GM19351 (cell line): ENCODE measurements around the gene KIFC1.

Source experiments
- ATAC-seq: cut with Tn5 transposase; IDR thresholded peaks from one replicate; pipeline ENCODE4 v1.9.1; 2021; ENCODE audit warnings: mild to moderate bottlenecking, moderate library complexity; ENCODE audit not compliant: unreplicated experiment

KIFC1 gene

GRCh38 chr6:33410050-33410710 is 18.6 kb downstream of the KIFC1 start:
- peak; percentile 84 for ATAC-seq

DNA sequence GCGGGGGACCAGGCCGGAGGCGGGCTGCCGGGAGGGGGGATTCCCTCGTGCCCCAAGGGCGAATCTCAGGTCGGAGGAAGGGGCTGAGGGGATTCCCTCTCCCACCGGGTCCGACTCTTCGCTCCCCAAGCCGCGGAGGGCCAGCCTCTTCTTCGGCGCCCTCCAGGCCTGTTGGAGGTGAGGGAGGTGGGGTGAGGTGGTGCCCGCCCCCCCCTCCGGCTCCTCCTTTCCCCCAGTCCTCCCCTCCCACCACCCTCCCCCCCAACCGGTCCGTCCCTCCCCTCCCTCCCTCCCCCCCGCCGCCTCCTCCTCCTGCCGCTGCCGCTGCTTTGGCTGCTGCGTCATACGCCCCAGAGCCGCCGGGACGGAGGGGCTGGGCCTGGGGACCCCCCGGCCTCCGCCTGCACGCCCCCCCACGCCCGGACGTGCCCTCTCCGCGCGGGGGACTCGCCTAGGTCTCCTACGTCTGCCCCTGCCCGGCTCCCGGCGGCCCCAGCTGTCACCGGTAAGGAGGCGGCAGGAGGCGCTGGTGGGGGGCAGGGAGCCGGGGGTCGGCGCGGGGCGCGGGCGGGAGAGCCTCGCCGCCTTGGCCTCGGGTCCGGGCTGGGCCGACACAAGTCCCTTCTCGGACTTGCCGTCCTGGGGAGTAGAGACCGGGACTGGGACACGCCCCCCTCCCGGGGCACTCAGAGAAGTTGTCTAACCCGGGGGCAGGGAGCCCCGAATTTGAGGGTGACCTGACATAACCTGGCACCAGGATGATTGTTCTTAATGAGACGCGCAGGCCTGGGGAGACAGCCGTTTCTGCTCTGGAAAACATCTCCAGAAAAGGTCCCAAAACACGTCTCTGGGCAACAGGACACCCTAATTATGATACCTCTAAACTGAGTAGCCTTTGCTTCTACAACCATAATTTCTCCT is 19.3 kb downstream of the KIFC1 start, which contains the start of gene PHF1:
PHF1 (plus strand) TSS at position 304 of the 921 bp plus-strand sequence. CDS start 1,250 bp downstream, outside the sequence.
- peak; percentile 29 for ATAC-seq

DNA sequence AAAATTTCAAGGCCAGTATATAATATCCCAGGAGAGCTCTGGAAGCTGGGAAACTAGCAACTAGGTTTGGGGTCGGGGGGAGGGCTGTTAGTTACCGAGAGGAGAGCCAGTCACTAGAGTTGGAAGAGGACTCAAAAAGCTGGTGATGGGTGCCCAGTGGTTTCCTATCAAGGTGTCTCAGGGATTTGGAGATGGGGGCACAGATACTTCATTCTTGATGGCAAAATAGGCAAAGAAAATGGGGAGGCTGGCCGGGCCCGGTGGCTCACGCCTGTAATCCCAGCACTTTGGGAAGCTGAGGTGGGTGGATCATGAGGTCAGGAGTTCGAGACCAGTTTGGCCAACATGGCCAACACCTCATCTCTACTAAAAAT is 20.0 kb downstream of the KIFC1 start:
- no peak for ATAC-seq

- no peak for ATAC-seq
These were observed 20.8 kb downstream of the KIFC1 start for GRCh38 chr6:33412140-33413009.

DNA sequence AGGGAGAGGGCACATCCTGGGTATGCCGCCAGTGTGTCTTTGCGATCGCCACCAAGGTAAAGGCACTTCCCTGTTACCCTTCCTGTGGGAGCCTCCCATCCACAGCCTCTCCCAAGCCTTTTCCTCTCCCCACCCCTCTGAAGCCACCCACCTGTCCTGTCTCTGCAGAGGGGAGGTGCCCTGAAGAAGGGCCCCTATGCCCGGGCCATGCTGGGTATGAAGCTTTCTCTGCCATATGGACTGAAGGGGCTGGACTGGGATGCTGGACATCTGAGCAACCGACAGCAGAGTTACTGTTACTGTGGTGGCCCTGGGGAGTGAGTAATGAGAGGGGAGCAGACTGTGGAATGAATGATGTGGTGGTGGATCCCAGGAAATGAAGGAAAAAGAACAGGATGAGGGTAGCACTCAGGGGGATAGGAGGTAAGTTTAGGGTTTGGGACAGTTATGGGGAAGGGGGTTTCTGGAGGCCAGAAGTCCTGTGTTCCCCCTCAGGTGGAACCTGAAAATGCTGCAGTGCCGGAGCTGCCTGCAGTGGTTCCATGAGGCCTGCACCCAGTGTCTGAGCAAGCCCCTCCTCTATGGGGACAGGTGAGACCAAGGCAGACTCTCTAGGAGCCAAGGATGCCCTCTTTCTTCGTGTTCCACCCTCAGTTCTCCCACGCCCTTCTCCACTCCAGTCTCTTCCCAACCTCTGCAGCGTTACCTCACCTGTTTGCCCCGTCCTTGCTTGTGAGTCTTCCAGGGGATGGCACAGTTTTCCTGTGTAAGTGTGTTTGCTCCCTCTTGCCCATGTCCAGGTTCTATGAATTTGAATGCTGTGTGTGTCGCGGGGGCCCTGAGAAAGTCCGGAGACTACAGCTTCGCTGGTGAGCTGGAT is 21.9 kb downstream of the KIFC1 start:
- ATAC-seq = no peak

- ATAC-seq = no peak
These were observed 23.1 kb downstream of the KIFC1 start for GRCh38 chr6:33414592-33415271.

DNA sequence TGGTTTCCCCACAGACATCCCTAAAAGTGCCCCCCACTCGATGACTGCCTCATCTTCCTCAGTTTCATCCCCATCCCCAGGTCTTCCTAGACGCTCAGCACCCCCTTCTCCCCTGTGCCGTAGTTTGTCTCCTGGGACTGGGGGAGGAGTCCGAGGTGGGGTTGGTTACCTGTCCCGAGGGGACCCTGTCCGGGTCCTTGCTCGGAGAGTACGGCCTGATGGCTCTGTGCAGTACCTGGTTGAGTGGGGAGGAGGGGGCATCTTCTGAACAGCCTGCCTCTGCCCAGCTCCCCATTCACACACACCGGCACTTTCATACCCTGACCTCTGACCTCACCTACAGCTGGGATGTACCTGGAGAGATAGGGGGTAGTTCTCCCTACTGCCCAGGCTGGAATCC is 24.2 kb downstream of the KIFC1 start:
- no peak for ATAC-seq

DNA sequence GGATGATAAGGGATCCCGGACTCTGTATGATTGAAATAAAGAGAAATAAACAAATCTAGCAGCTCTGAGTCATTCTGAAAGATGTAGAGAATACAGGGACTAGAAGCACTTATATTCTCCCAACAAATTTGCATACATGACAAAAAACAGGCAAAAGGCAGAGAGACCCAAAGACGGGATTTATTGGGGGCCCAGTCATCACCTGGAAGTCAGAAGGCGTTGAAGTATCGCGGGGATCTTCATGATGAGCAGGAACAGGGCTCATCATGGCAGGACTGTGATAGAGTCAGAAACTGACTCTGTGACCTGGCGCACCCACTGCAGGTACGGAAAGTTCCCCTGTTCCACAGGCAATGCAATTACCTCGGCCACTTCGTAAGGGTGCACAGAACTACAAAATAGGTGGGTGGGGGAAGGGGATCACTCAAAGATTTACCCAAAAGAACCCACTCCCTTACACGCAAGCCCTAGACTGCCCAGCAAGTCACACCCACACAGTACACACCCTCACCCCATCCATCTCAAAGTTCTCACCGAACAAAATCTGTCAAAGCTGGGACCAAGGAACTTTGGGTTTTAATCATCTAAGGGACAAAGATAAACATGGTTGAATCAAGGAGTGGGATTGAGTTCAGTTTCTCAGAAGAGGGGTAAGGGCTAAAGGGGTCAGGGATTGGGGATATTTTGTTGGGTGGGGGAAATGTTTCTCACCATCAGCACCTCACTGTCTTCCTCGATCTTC is 24.9 kb downstream of the KIFC1 start:
- ATAC-seq = no peak

DNA sequence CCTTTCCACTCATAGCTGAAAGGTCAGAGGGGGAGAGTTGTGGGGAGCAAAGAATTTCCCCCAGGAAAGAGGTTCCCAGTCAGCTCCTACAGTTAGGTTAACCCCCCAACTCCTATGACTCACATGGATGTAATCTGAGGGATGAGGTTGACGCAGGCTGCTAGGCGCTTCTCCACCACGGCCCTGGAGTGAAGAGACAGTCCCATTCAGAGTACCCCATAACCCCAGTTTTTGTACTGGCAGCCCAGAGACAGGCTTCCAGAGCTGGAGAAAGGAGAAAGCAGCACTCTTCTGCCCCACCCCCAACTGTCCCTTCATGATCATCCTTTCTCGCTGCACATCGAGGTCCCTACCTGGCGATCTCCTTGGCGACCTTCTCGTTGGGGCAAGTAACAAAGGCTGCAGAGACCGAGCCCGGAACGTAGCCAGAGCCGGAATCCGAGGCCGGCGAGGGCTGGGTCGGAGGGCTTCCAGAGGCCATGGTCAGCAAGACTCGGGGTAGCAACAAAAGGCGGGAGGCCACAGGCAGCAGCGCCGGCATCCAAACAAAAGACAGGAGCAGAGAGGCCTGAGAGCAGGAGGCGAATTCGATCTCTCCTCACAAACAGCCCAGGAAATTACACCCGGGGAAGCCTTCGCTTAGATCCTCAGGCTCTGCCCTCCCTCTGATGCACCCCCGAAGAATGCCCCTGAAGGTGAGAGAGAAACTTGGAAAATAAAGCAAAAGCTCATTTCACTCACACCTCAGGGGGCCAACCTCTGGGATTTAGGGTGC is 25.7 kb downstream of the KIFC1 start:
- no peak for ATAC-seq

DNA sequence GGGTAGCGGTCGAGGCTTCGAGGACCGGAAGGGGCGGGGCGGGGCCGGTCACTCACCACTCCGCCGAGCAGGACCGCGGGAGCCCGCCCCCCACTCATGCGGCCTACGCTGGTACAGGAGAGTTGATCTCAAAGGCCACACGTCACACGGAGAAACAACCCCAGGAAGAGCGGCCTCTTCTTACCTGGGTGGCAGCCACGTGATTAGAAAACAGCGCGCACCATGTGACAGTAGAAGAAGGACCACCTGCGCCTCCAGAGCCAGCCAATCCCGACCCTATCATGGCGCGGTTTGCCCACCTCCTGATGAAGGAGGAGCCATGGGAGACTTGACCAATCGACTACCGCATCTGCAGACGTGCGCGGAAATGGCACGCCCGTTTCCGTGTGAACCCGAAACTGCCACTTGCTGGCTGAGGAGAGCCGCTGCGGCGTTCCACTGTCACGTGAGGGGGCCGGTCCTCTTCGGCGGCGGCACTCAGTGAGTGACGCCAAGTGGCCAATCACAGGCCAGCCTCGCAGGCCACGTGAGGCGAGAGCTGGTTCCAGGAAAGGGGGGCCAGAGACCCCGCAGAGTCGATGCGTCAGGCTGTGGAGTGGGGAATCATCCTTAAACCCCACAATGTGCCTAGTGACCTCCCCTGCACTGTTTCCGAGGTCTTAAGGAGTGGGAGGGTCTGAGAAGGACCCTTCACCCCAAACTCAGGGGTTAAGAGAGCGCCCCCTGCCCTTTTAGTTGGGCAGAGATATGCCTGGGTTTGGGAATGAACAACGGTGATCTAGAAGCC is 26.5 kb downstream of the KIFC1 start, which contains the start of gene CUTA:
CUTA (minus strand) TSS at position 205 of the 787 bp plus-strand sequence; CDS start at position 98, 107 bp downstream.
- peak; percentile 82 for ATAC-seq

DNA sequence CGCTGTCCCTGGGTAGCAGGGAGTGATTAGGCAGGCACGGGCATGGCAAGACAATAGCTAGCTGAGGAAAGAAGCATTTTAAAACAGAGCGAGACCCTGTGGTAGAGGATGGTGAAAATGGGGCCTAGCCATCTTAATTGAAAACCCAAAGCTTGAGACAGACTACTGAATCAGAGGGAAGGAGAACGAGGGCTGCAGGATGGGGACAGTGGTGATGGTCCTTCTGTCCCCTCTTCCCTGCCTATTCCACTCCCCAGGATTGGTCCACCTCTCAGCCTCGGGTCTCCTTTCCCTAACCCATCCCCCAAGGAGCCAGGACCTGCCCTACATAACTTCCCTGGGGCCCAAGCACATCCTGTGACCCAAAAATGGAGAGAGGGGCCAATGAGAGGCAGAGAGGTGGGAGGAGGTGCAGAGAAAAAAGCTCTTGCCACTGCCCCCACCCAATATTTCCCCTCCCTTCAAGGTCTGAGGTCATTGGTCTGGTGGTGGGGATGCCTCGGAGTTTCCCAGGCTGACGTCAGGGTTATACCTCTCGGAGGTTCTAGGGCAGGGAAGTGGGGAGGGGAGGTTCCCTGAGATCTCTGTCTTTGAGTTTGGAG is 27.2 kb downstream of the KIFC1 start:
- ATAC-seq = no peak

DNA sequence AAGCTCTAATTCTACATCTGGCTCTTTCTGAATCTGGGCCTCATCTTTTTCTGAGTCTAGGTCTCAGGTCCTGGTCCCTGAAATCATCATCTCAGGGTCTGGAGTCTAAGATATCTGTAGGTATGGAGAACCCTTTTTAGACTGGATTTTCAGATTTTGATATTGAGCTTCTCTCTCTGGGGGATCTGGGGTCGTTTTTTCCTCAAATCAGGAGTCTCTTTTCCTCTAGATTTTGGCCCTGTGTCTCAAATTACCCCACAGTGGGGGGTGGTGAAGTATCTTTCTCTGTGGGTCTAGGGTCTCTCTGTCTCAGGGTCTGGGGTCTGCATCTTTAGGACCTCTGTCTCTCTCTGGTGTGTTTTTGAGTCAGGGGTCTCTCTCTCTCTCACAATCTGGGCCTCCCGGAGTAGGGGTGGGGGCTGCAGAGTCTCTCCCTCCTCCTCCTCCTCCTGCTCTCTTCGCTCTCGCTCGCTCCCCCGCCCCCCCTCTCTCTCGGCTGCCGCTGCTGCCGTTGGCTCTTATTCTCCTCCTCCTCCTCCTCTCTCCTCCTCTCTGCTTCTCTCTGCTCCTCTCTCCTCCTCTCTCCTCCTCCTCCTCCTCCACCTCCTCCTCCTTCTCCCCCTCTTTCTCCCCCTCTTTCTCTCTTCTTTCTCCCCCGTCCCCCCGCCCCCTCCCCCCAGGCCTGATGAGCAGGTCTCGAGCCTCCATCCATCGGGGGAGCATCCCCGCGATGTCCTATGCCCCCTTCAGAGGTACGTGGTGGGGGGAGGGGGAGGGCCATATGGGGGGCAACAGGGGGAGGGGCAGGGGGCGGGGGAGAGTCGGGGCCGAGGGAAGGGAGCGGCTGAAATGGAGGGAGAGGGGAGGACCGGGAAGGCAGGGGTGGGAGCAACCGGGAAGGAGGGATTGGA is 28.2 kb downstream of the KIFC1 start, which contains the start of gene SYNGAP1:
SYNGAP1 (plus strand) TSS at position 486 of the 911 bp plus-strand sequence; CDS start at position 686, 200 bp downstream.
- no peak for ATAC-seq

GRCh38 chr6:33420491-33421343 is 29.1 kb downstream of the KIFC1 start:
- ATAC-seq = no peak

- ATAC-seq = no peak
These were observed 29.7 kb downstream of the KIFC1 start for GRCh38 chr6:33421344-33421643.

GRCh38 chr6:33423777-33424176 is 32.2 kb downstream of the KIFC1 start:
- ATAC-seq = no peak
